Muscle layer of colon (tissue), 2 donors: Measurements from ENCODE around the gene XRCC6.
"Not testable (repeated sequence)": the region's sequence is repeated elsewhere in the genome, so short reads cannot be mapped to it uniquely, and the experiment has no call there.

ENCODE experiments used
- H3K27ac ChIP-seq: one replicate; pipeline ENCODE4 v1.7.0; 2013; ENCODE audit warnings: low read depth, mild to moderate bottlenecking, low read length, moderate library complexity
- H3K27me3 ChIP-seq, 2 donors: one replicate each; pipeline ENCODE4 v1.7.0; 2013; ENCODE audit warnings: low read length in 2 of 2, mild to moderate bottlenecking in 2 of 2; ENCODE audit not compliant: insufficient read depth in 2 of 2, control insufficient read depth in 1 of 2
- H3K36me3 ChIP-seq: one replicate; pipeline ENCODE4 v1.7.0; 2013; ENCODE audit warnings: mild to moderate bottlenecking, low read length; ENCODE audit not compliant: insufficient read depth
- H3K4me1 ChIP-seq: one replicate; pipeline ENCODE4 v1.7.0; 2013; ENCODE audit warnings: mild to moderate bottlenecking, low read length; ENCODE audit not compliant: insufficient read depth
- H3K4me3 ChIP-seq, 2 donors: one replicate each; pipeline ENCODE4 v1.7.0; 2013; ENCODE audit warnings: low read length in 2 of 2, low read depth in 1 of 2, mild to moderate bottlenecking in 1 of 2, moderate library complexity in 1 of 2
- H3K9ac ChIP-seq: one replicate; pipeline ENCODE4 v1.7.0; 2013; ENCODE audit warnings: low read length
- H3K9me3 ChIP-seq: one replicate; pipeline ENCODE4 v1.7.0; 2013; ENCODE audit warnings: mild to moderate bottlenecking, low read length
- donor health status: abdominal sarcoma.
- donor health status: Adenocarcinoma of cecum.

Gene XRCC6

DNA sequence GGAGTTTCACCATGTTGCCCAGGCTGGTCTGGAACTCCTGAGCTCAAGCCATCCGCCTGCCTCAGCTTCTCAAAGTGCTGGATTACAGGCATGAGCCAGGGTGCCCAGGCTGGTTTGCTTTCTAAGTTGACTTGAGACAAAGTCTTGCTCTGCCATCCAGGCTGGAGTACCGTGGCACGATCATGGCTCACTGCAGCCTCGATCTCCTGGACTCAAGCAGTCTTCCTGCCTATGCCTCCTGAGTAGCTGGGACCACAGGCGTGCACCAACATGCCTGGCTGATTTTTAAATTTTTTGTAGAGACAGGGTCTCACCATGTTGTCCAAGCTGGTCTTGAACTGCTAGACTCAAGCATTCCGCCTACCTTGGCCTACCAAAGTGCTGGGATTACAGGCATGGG, 36.6 kb downstream of the XRCC6 start:
- H3K36me3 ChIP-seq = peaks cover 83% of the 10 kb centered on the region
- H3K4me1 ChIP-seq = no peaks in the 10 kb centered on the region
- H3K4me3 ChIP-seq = no peak overlapping the region
- H3K9me3 ChIP-seq = no peaks in the 10 kb centered on the region
- no peak overlapping the region for H3K27ac ChIP-seq
- no peak overlapping the region for H3K9ac ChIP-seq
- no peaks in the 10 kb centered on the region for H3K27me3 ChIP-seq

DNA sequence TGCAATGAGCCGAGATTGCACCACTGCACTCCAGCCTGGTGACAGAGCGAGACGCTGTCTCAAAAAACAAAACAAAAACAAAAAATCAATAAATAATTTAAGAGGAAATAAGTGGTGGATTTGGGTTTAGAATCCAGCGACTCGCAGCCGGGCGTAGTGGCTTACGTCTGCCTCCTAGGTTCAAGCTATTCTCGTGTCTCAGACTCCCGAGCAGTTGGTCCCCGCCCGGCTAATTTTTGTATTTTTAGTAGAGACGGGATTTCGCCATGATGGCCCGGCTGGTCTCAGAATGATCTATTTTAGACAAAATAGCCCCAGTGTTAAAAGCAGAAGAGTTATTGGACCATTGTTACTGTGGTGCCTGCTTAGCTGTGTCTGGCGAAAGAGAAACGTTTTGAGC, 37.8 kb downstream of the XRCC6 start:
- Histone ChIP-seq H3K36me3 (peaks cover 83% of the 10 kb centered on the region), H3K27ac (no peak overlapping the region), H3K9me3 (no peaks in the 10 kb centered on the region), H3K9ac (no peak overlapping the region), H3K4me3 (no peak overlapping the region), H3K27me3 (no peaks in the 10 kb centered on the region), H3K4me1 (no peaks in the 10 kb centered on the region)

DNA sequence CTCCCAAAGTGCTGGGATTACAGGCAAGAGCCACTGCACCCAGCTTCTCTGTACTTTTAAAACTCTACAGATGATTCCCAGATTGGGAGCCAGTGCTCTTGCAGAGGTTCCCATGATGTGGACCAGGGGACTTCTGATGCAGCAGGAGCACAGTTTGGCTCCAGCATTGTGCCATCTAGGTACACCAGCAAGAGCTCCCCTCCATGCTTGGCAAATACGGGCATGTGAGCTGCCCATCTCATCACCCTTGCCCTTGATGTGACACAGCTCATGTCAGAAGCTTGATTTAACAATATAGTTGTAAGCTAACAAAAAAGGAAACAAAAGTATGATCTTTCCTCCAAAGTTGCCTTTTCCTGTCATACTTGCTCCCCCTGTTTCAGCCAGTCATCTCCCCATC, 38.8 kb downstream of the XRCC6 start:
- H3K36me3 ChIP-seq = peaks cover 80% of the 10 kb centered on the region
- no peaks in the 10 kb centered on the region for H3K9me3 ChIP-seq
- H3K27ac ChIP-seq = no peak overlapping the region
- H3K4me3 ChIP-seq = no peak overlapping the region
- no peaks in the 10 kb centered on the region for H3K4me1 ChIP-seq
- H3K27me3 ChIP-seq = no peaks in the 10 kb centered on the region
- H3K9ac ChIP-seq = no peak overlapping the region

DNA sequence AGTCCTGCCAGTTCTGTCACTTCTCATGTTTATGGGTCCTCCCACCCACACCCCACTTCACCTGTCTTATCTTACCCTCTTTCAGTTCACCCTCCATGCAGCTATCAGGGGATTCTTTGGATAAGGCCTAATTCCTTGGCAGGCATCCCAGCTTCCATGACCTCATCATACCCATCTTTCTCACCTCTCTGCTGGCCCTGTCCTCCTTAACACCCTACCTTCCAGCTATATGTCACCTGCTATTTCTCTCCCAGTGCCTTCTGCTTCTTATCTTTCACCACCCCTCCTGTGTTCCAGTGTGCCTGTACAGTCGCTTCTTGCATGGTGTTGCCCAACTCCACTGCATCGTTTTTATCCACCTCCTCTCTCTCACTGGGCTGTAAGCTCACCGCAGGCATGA, 39.3 kb downstream of the XRCC6 start:
- Histone ChIP-seq H3K9ac (no peak overlapping the region), H3K4me3 (no peak overlapping the region), H3K4me1 (no peaks in the 10 kb centered on the region), H3K36me3 (peaks cover 78% of the 10 kb centered on the region), H3K27ac (no peak overlapping the region), H3K9me3 (no peaks in the 10 kb centered on the region), H3K27me3 (no peaks in the 10 kb centered on the region)

DNA sequence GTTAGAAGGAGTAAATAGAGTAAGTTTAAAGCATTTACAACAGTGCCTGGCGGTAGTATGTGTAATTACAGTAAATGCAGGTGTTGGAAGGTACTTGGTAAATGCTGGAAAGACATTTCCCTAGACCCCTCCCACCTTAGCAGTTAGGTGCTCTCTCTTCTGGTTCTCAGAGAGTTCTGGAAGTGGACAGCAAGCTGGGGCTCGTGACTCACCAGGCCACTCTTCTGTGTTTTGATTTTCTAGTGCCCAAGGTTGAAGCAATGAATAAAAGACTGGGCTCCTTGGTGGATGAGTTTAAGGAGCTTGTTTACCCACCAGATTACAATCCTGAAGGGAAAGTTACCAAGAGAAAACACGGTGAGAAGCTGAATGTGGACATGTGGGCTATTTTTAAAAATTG, 40.0 kb downstream of the XRCC6 start:
- Histone ChIP-seq H3K4me1 (no peaks in the 10 kb centered on the region), H3K36me3 (peaks cover 78% of the 10 kb centered on the region)

DNA sequence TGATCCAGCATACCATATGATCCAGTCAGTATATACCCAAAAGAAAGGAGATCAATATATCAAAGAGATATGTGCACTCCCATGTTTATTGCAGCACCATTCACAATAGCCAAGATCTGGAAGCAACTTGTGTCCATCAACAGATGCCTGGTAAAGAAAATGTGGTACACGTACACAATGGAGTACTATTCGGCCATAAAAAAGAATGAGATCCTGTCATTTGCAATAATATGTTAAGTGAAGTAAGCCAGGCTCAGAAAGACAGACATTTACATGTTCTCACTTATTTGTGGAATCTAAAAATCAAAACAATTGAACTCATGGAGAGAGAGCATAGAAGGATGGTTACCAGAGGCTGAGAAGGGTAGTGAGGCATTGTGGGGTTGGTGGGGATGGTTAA, 40.6 kb downstream of the XRCC6 start:
- Histone ChIP-seq H3K27ac (no peak overlapping the region), H3K27me3 (no peaks in the 10 kb centered on the region), H3K36me3 (peaks cover 73% of the 10 kb centered on the region), H3K4me3 (no peak overlapping the region), H3K4me1 (peaks cover under 1% of the 10 kb centered on the region), H3K9ac (no peak overlapping the region), H3K9me3 (no peaks in the 10 kb centered on the region)

More for the DNA sequence above, 40.0 kb downstream of the XRCC6 start:
- Histone ChIP-seq H3K9me3 (no peaks in the 10 kb centered on the region), H3K27ac (no peak overlapping the region), H3K4me3 (no peak overlapping the region), H3K9ac (no peak overlapping the region), H3K27me3 (no peaks in the 10 kb centered on the region)

DNA sequence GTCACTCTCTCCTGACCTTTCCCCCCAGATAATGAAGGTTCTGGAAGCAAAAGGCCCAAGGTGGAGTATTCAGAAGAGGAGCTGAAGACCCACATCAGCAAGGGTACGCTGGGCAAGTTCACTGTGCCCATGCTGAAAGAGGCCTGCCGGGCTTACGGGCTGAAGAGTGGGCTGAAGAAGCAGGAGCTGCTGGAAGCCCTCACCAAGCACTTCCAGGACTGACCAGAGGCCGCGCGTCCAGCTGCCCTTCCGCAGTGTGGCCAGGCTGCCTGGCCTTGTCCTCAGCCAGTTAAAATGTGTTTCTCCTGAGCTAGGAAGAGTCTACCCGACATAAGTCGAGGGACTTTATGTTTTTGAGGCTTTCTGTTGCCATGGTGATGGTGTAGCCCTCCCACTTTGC, 42.5 kb downstream of the XRCC6 start:
- H3K9ac ChIP-seq, H3K4me1 ChIP-seq, H3K4me3 ChIP-seq, H3K27me3 ChIP-seq, H3K27ac ChIP-seq, H3K9me3 ChIP-seq: not testable (repeated sequence)
- peaks cover 56% of the 10 kb centered on the region for H3K36me3 ChIP-seq

DNA sequence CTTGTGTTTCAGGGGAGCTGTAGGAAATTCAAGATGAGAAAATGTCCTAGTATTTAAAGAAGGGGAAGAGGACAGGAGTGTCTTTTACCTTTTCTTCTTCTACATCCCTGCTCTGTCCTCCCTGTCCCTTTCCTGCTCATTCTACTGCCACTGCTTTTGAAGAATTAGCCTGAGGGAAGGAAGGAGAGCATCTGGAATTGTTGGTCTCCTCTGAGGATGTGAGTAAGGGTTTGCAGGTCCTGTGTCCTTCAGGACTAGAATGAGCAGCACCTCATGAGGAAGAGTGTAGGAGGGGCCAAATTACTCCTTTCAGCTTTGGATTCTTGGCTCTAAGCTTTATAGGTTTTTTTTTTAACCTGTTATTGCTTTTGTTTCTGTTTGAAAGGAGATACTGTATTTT, 43.4 kb downstream of the XRCC6 start:
- Histone ChIP-seq H3K36me3 (peaks cover 47% of the 10 kb centered on the region), H3K9ac (no peak overlapping the region), H3K4me1 (peaks cover 9% of the 10 kb centered on the region), H3K27ac (no peak overlapping the region), H3K27me3 (no peaks in the 10 kb centered on the region), H3K9me3 (no peaks in the 10 kb centered on the region), H3K4me3 (no peak overlapping the region)

DNA sequence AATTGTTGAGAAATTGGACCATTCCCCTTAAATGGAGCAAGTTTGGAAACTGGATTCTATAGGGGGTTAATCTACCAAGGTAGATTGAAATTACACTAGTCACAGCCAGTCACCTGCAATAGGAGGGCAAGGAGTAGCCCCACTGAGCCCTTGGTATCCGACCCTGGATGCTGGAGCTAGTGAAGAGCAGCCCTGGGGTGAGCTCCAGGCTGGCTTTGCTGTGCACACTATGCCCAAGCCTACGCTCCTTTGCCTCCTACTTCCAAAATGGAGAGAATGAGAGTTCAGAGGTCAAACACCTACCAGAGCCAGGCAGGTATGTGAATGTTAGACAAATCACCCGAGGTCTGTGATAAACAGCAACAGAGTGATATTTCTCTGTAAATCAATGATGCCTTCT, 43.9 kb downstream of the XRCC6 start:
- peaks cover 9% of the 10 kb centered on the region for H3K4me1 ChIP-seq
- no peak overlapping the region for H3K4me3 ChIP-seq
- peaks cover 43% of the 10 kb centered on the region for H3K36me3 ChIP-seq
- no peak overlapping the region for H3K9ac ChIP-seq
- H3K27me3 ChIP-seq = no peaks in the 10 kb centered on the region
- H3K9me3 ChIP-seq = no peaks in the 10 kb centered on the region
- H3K27ac ChIP-seq = no peak overlapping the region

DNA sequence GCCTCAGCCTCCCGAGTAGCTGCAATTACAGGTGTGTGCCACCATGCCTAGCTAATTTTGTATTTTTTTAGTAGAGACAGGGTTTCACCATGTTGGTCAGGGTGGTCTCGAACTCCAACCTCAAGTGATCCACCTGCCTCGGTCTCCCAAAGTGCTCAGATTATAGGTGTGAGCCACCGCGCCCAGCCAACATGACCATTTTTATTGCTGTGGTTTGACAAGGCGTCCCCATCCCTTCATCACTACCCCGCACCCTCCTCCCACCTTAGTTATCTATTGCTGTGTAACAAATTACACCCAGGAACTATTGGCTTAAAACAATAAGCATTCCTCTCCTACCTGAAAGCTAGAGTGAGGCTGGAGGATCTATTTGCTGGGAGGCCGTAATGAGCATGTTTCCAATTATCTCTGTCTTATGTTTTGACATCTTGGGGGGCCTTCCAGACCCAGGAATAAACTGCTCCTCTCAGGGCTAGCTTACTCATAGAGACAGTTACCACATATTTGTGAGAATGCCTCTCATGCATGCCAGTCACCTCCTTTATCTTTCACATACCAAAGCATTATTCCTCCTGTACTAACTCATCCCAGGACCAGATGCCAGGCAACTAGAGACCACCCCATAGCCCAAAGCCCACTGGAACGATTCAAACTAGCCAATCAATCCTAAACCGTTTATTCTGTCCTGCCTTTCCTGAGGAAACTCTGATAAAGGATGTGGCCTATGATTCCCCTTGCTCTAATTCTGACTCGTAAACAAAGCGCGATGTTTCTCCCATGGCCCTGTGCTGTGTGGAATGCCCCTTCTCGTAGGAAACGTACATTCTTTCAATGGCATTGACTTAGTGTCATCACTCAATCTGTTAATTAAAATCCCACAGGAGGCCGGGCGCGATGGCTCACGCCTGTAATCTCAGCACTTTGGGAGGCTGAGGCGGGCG, 48.1 kb downstream of the XRCC6 start:
- Histone ChIP-seq H3K36me3 (peaks cover 12% of the 10 kb centered on the region), H3K27me3 (no peaks in the 10 kb centered on the region), H3K9ac (no peak overlapping the region), H3K27ac (no peak overlapping the region), H3K4me1 (peaks cover 9% of the 10 kb centered on the region), H3K4me3 (no peak overlapping the region), H3K9me3 (no peaks in the 10 kb centered on the region)

DNA sequence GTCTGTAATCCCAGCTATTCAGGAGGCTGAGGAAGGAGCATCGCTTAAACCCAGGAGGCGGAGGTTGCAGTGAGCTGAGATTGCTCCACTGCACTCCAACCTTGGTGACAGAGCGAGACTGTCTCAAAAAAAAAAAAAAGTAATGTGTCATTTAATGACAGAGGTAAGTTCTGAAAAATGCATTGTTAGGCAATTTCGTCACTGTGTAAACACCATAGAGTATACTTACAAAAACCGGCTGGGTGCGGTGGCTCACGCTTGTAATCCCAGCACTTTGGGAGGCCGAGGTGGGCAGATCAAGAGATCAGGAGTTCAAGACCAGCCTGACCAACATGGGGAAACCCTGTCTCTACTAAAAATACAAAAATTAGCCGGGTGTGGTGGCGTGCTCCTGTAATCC, 51.0 kb downstream of the XRCC6 start:
- not testable (repeated sequence) for H3K27ac ChIP-seq, H3K9me3 ChIP-seq, H3K27me3 ChIP-seq, H3K4me3 ChIP-seq, H3K4me1 ChIP-seq, H3K9ac ChIP-seq
- H3K36me3 ChIP-seq = peaks cover 18% of the 10 kb centered on the region
